ENCODE measurements around the gene CARM1. TPM values are rescaled to one million over a fixed set of nuclear protein-coding genes. Genes with fewer than 3 reads are reported as not detected.
"Not testable (repeated sequence)": the region's sequence is repeated elsewhere in the genome, so short reads cannot be mapped to it uniquely, and the experiment has no call there.

CARM1 gene
- total RNA-seq, 1 experiment from 2014 or later = 35.7 TPM

- peak overlapping the region; percentile 96 for H3K27ac ChIP-seq
- no peaks in the 10 kb centered on the region for H3K9me3 ChIP-seq (replicated peaks)
- peaks cover 17% of the 10 kb centered on the region for H3K36me3 ChIP-seq
- no peaks in the 10 kb centered on the region for H3K27me3 ChIP-seq
- DNase-seq = peak; percentile 92 to 94
- peak overlapping the region; percentile 87 for H3K4me3 ChIP-seq
- no peaks in the 10 kb centered on the region for H3K4me1 ChIP-seq
These were observed 34.6 kb upstream of the CARM1 start for GRCh38 chr19:10836479-10837330.

- not testable (repeated sequence) for H3K4me1 ChIP-seq; H3K9me3 ChIP-seq (replicated peaks); DNase-seq; H3K4me3 ChIP-seq; H3K27ac ChIP-seq; H3K27me3 ChIP-seq
- H3K36me3 ChIP-seq = peaks cover 14% of the 10 kb centered on the region
These were observed 33.7 kb upstream of the CARM1 start for GRCh38 chr19:10837649-10838048.

DNA sequence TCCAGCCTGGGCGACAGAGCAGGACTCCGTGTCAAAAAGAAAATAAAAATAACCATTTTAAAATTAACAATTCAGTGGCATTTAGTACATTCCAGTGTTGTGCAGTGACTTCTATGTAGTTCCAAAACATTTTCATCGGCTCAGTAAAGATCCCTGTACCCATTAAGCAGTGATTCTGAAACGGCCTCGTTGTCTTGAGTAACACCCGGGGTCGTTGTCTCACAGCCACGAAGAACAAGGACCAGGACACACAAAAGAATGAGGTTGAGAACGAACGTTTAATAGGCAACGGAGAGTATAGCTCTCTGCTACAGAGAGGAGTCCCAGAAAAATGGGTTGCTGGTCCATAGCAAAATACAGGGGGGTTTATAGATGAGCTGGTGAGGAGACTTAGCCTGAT, 33.0 kb upstream of the CARM1 start:
- Histone ChIP-seq H3K36me3 (peaks cover 7% of the 10 kb centered on the region), H3K4me3 (no peak overlapping the region), H3K4me1 (no peaks in the 10 kb centered on the region), H3K27me3 (no peaks in the 10 kb centered on the region), H3K27ac (no peak overlapping the region), H3K9me3 (replicated peaks) (no peaks in the 10 kb centered on the region)
- no peak for DNase-seq

DNA sequence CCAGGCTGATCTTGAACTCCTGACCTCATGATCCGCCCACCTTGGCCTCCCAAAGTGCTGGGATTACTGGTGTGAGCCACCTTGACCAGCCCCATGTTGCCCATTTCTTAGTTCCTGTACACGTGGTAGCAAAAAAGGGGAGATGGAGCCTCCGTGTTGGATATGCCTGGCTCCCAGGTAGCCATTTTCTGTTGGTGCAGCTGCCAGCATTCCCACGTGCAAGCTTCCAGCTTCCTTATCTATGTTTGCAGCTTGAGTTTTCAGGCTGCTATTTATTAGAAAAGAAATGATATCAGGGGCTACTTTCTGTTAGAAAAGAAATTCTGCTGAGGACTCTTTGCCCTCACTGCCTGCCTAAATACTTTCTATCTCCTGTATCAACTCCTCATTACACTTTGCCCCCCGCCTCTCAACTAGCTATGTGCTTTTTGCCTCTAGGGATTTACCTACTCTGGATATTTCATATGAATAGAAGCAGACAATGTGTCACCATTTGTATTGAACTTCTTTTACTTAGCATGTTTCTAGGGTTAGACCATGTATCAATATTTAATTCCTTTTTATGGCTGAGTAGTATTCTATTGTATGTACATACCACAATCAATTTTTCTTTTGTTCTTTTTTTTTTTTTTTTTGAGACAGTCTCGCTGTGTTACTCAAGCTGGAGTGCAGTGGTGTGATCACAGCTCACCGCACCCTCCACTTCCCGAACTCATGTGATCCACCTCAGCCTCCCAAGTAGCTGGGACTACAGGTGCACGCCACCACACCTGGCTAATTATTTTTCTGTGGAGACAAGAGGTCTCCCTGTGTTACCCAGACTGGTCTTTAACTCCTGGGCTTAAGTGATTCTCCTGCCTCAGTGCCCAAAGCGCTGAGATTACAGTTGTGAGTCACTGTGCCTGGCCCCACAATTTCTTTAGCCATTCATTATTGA, 32.0 kb upstream of the CARM1 start:
- no peak overlapping the region for H3K4me3 ChIP-seq
- no peaks in the 10 kb centered on the region for H3K4me1 ChIP-seq
- H3K27me3 ChIP-seq = no peaks in the 10 kb centered on the region
- no peak for DNase-seq
- H3K36me3 ChIP-seq = peaks cover 4% of the 10 kb centered on the region; the same call in 1 of the 2 replicates
- H3K9me3 ChIP-seq (replicated peaks) = no peaks in the 10 kb centered on the region
- no peak overlapping the region for H3K27ac ChIP-seq

- no peaks in the 10 kb centered on the region for H3K4me1 ChIP-seq
- H3K27me3 ChIP-seq = no peaks in the 10 kb centered on the region
- H3K4me3 ChIP-seq = no peak overlapping the region
- no peak for DNase-seq
- no peaks in the 10 kb centered on the region for H3K36me3 ChIP-seq
- H3K9me3 ChIP-seq (replicated peaks) = peaks cover 6% of the 10 kb centered on the region; the same call in 1 of the 2 replicates
- H3K27ac ChIP-seq = no peak overlapping the region
These were observed 28.6 kb upstream of the CARM1 start for GRCh38 chr19:10842788-10843187.

- H3K27ac ChIP-seq = no peak overlapping the region
- no peaks in the 10 kb centered on the region for H3K4me1 ChIP-seq
- no peak for DNase-seq
- H3K36me3 ChIP-seq = no peaks in the 10 kb centered on the region
- H3K9me3 ChIP-seq (replicated peaks) = peaks cover 6% of the 10 kb centered on the region; the same call in 1 of the 2 replicates
- no peaks in the 10 kb centered on the region for H3K27me3 ChIP-seq
- H3K4me3 ChIP-seq = no peak overlapping the region
These were observed 24.7 kb upstream of the CARM1 start for GRCh38 chr19:10846500-10847202.

DNA sequence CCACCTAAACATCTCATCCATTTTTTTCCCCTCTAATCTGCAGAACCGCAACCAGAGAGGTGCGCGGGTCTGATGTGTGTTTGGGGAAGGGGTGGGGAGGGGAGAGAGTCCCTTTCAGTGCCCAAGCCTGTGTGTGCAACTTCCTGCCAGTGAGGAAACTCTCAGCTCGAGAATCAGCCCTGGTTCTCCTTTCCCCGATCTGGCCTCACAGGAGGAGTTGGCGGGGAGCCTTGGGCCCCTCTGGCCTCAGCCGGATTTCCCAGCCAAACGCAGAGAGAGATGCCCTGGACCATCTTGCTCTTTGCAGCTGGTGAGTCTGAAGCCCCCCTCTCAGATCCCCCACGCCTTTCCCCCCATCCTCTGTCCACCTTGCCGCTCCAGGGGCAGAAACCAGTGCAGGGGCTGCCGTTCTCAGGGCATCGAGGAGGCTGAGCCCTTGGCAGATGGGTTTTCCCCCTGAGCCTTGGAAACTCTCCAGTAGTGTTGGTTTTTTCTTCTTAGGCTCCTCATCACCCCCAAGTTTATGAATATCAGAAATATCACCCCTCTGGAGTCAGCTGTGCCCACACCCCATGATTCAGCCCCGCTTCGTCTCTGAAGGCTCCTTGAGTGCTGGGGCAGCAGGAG, 23.0 kb upstream of the CARM1 start, which contains the start of gene C19orf38:
C19orf38 (plus strand) TSS at position 186 of the 627 bp plus-strand sequence; CDS start at position 280, 94 bp downstream.
- H3K9me3 ChIP-seq (replicated peaks) = peaks cover 6% of the 10 kb centered on the region; the same call in 1 of the 2 replicates
- no peaks in the 10 kb centered on the region for H3K27me3 ChIP-seq
- no peaks in the 10 kb centered on the region for H3K36me3 ChIP-seq
- no peak within 1 kb of the TSS for H3K27ac ChIP-seq
- no peak within 1 kb of the TSS for H3K4me3 ChIP-seq
- H3K4me1 ChIP-seq = no peaks in the 10 kb centered on the region
- DNase-seq = no peak

GRCh38 chr19:10850631-10851030, 20.7 kb upstream of the CARM1 start:
- Histone ChIP-seq H3K27ac (no peak overlapping the region), H3K36me3 (no peaks in the 10 kb centered on the region), H3K4me3 (no peak overlapping the region), H3K4me1 (no peaks in the 10 kb centered on the region), H3K27me3 (no peaks in the 10 kb centered on the region), H3K9me3 (replicated peaks) (peaks cover 6% of the 10 kb centered on the region; the same call in 1 of the 2 replicates)
- no peak for DNase-seq

- Histone ChIP-seq H3K27me3 (no peaks in the 10 kb centered on the region), H3K36me3 (no peaks in the 10 kb centered on the region), H3K27ac (no peak overlapping the region), H3K4me1 (no peaks in the 10 kb centered on the region), H3K9me3 (replicated peaks) (no peaks in the 10 kb centered on the region), H3K4me3 (no peak overlapping the region)
- DNase-seq = no peak
These were observed 19.1 kb upstream of the CARM1 start for GRCh38 chr19:10852098-10852800.

DNA sequence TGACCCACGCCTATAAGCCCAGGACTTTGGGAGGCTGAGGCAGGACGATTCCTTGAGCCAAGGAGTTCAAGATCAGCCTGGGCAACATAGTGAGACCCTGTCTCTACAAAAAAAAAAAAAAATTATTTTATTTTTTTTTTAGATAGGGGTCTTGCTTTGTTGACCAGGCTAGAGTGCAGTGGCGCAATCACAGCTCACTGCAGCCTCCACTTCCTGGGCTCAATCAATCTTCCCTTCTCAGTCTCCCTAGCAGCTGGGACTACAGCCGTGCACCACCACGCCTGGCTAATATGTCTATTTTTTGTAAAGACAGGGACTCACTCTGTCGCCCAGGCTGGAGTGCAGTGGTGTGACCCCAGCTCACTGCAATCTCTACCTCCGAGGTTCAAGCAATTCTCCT, 18.4 kb upstream of the CARM1 start:
- no peaks in the 10 kb centered on the region for H3K4me1 ChIP-seq
- no peaks in the 10 kb centered on the region for H3K9me3 ChIP-seq (replicated peaks)
- no peak overlapping the region for H3K4me3 ChIP-seq
- DNase-seq = no peak
- H3K36me3 ChIP-seq = no peaks in the 10 kb centered on the region
- H3K27me3 ChIP-seq = no peaks in the 10 kb centered on the region
- H3K27ac ChIP-seq = no peak overlapping the region

DNA sequence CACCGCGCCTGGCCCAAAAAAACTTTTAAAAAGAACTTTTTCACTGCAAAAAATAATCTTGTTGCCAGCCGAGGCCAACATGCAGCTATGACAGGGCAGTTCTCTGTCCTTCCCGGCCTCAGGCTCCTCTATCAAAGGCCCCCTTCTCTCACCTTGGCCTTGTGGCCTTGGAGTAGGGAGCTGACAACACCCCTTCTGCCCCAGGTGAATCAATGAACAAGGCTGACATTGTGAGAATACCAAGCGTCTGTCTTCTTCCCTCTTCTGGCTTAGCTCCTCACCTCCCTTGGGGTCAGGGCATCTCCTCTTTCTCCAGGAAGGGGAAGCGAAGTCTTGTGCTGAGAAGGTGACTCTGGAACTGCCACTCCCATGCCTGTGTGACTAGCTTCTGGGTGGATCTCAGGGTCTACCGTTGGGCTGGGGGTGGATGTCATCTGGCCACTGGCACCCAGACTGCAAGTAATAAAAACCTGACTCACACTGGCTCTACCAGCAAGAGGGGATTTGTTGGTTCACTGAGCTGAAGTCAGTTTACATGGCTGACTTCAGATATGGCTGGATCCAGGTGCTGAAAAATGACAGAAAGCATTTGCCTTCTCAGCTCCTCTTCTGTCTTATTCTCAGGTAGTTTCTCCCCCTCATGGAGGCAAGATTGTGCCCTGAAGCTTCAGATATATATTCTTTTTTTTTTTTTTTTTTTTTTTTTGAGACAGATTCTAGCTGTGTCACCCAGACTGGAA, 16.8 kb upstream of the CARM1 start:
- Histone ChIP-seq H3K27me3 (no peaks in the 10 kb centered on the region), H3K27ac (no peak overlapping the region), H3K9me3 (replicated peaks) (no peaks in the 10 kb centered on the region), H3K36me3 (no peaks in the 10 kb centered on the region), H3K4me3 (no peak overlapping the region), H3K4me1 (no peaks in the 10 kb centered on the region)
- no peak for DNase-seq

- Histone ChIP-seq H3K36me3 (no peaks in the 10 kb centered on the region), H3K9me3 (replicated peaks) (no peaks in the 10 kb centered on the region), H3K4me3 (no peak overlapping the region), H3K27me3 (no peaks in the 10 kb centered on the region), H3K4me1 (no peaks in the 10 kb centered on the region), H3K27ac (no peak overlapping the region)
- peak in 1 of 2 experiments; percentile 46 for DNase-seq
These were observed 15.4 kb upstream of the CARM1 start for GRCh38 chr19:10855879-10856522.

DNA sequence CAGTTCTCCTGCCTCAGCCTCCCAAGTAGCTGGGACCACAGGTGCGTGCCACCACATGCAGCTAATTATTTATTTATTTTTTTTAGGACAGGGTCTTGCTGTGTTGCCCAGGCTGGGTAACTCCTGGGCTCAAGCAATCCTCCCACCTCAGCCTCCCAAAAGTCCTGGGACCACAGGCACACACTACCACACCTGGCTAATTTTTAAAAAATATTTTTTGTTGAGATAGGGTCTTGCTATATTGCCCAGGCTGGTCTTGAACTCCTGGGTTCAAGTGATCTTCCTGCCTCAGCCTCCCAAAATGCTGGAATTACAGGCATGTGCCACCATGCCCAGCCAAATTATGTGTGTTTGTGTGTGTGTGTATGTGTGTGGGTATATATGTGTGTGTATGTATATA, 14.5 kb upstream of the CARM1 start:
- H3K36me3 ChIP-seq; H3K9me3 ChIP-seq (replicated peaks); H3K4me3 ChIP-seq; H3K27me3 ChIP-seq; DNase-seq; H3K4me1 ChIP-seq; H3K27ac ChIP-seq: not testable (repeated sequence)
